Measurements from ENCODE around the gene RGS11. TPM values are rescaled to one million over a fixed set of nuclear protein-coding genes. Genes with fewer than 3 reads are reported as not detected.

Gene RGS11
- total and polyA plus RNA-seq, 2 donors from 2014 or later, result 2.5 to 5.9 TPM

DNA sequence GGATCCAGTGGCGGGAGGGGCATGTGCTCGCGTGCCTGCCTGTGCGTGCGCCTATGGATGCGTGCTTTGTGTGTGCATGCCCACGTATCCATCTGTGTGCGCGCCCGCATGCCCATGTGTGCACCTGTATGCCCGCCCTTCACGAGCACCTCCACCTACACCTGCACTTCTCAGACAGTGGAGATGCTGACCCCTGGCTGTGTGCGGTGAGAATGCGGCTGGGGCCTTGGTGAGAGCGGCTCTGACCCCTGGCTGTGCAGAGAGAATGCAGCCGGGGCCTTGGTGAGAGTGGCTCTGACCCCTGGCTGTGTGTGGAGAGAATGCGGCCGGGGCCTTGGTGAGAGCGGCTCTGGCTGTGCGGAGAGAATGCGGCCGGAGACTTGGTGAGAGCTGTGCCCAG, 42.9 kb upstream of the RGS11 start:
- TF ChIP-seq CTCF (IDR thresholded peaks at IDR 0.05; ENCODE audit: borderline replicate concordance, extremely low read depth, insufficient read depth), result no peak
- Histone ChIP-seq H3K4me1 (ENCODE audit: control insufficient read depth in 2 of 3, insufficient read depth in 2 of 3, low read depth in 1 of 3, low read length in 3 of 3) (no peaks in the 10 kb centered on the region), H3K27me3 (ENCODE audit: control insufficient read depth, insufficient read depth, low read length) (no peaks in the 10 kb centered on the region), H3K9ac (ENCODE audit: low read length in 3 of 3) (no peak overlapping the region), H3K4me3 (ENCODE audit: low read length in 3 of 3) (no peak overlapping the region), H3K36me3 (ENCODE audit: control insufficient read depth in 2 of 3, insufficient read depth in 3 of 3, low read length in 3 of 3) (peaks cover 0 to 11% (median 7%) of the 10 kb centered on the region in 3 donors), H3K27ac (ENCODE audit: low read depth in 2 of 2, low read length in 2 of 2) (no peak overlapping the region), H3K9me3 (ENCODE audit: control insufficient read depth in 2 of 3, insufficient read depth in 1 of 3, low read length in 3 of 3) (no peaks in the 10 kb centered on the region)
- intact Hi-C loops (cut with DNase I), result no loop called here
- DNase-seq, result no peak
- no peak for FAIRE-seq

DNA sequence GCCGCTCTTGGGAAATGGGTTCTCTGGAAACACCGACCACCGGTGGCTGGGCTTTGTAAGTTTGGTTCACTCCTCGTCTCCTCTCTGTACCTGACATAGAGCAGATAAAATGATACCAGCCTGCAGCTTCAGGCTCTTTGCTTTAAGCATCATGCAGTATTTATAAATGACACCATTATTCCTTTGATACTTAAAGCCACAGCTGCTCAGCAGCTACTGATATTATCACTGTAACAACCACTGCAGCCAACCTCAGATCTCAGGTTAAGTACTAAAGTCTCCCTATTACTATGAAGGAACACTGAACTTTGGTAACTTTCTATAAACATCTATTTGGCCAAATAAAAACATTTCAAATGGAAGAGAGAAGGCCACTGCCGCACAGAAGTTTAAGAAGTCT, 41.8 kb upstream of the RGS11 start:
- Histone ChIP-seq H3K36me3 (ENCODE audit: control insufficient read depth in 2 of 3, insufficient read depth in 3 of 3, low read length in 3 of 3) (peaks cover 0 to 14% (median 7%) of the 10 kb centered on the region in 3 donors), H3K9ac (ENCODE audit: low read length in 3 of 3) (no peak overlapping the region), H3K4me3 (ENCODE audit: low read length in 3 of 3) (no peak overlapping the region), H3K9me3 (ENCODE audit: control insufficient read depth in 2 of 3, insufficient read depth in 1 of 3, low read length in 3 of 3) (no peaks in the 10 kb centered on the region), H3K27ac (ENCODE audit: low read depth in 2 of 2, low read length in 2 of 2) (no peak overlapping the region), H3K4me1 (ENCODE audit: control insufficient read depth in 2 of 3, insufficient read depth in 2 of 3, low read depth in 1 of 3, low read length in 3 of 3) (no peaks in the 10 kb centered on the region), H3K27me3 (ENCODE audit: control insufficient read depth, insufficient read depth, low read length) (no peaks in the 10 kb centered on the region)
- TF ChIP-seq CTCF (IDR thresholded peaks at IDR 0.05; ENCODE audit: borderline replicate concordance, extremely low read depth, insufficient read depth), result no peak
- DNase-seq, result no peak
- no peak for FAIRE-seq
- intact Hi-C loops (cut with DNase I), result no loop called here

GRCh38 chr16:316741-317464, 41.2 kb upstream of the RGS11 start:
- DNase-seq, result no peak
- intact Hi-C loops (cut with DNase I), result no loop called here

More at GRCh38 chr16:316741-317464, 41.2 kb upstream of the RGS11 start:
- Histone ChIP-seq H3K36me3 (ENCODE audit: control insufficient read depth in 2 of 3, insufficient read depth in 3 of 3, low read length in 3 of 3) (peaks cover 0 to 14% (median 7%) of the 10 kb centered on the region in 3 donors), H3K27me3 (ENCODE audit: control insufficient read depth, insufficient read depth, low read length) (no peaks in the 10 kb centered on the region), H3K4me3 (ENCODE audit: low read length in 3 of 3) (no peak overlapping the region), H3K9ac (ENCODE audit: low read length in 3 of 3) (no peak overlapping the region), H3K4me1 (ENCODE audit: control insufficient read depth in 2 of 3, insufficient read depth in 2 of 3, low read depth in 1 of 3, low read length in 3 of 3) (no peaks in the 10 kb centered on the region), H3K27ac (ENCODE audit: low read depth in 2 of 2, low read length in 2 of 2) (no peak overlapping the region), H3K9me3 (ENCODE audit: control insufficient read depth in 2 of 3, insufficient read depth in 1 of 3, low read length in 3 of 3) (no peaks in the 10 kb centered on the region)
- no peak for TF ChIP-seq CTCF (IDR thresholded peaks at IDR 0.05; ENCODE audit: borderline replicate concordance, extremely low read depth, insufficient read depth)
- no peak for FAIRE-seq
